HEK293 (cell line): Measurements from ENCODE around the gene JOSD2.

Source experiments
- BCL11A ChIP-seq: fragments of 450-650 bp; formaldehyde crosslinking; IDR thresholded peaks from 2 replicates; pipeline ENCODE4 v1.5.1; 2016; ENCODE audit warnings: low read depth, missing biosample characterization, missing genetic modification characterization
- EGR2 ChIP-seq: fragments of 450-650 bp; formaldehyde crosslinking; IDR thresholded peaks from 2 replicates; pipeline ENCODE4 v1.5.1; 2016; ENCODE audit warnings: low read depth, missing biosample characterization, missing genetic modification characterization
- GLIS2 ChIP-seq: fragments of 450-650 bp; formaldehyde crosslinking; IDR thresholded peaks from 2 replicates; pipeline ENCODE4 v1.5.1; 2016; ENCODE audit warnings: missing biosample characterization, missing genetic modification characterization
- KLF1 ChIP-seq: fragments of 450-650 bp; formaldehyde crosslinking; IDR thresholded peaks from 2 replicates; pipeline ENCODE4 v1.5.1; 2016; ENCODE audit warnings: missing biosample characterization, missing genetic modification characterization
- OVOL3 ChIP-seq: fragments of 450-650 bp; formaldehyde crosslinking; IDR thresholded peaks from 2 replicates; pipeline ENCODE4 v1.5.1; 2016; ENCODE audit warnings: missing biosample characterization, missing genetic modification characterization
- PRDM1 ChIP-seq: fragments of 450-650 bp; formaldehyde crosslinking; IDR thresholded peaks from 2 replicates; pipeline ENCODE4; 2016; ENCODE audit warnings: missing biosample characterization, missing genetic modification characterization
- TRIM28 ChIP-seq: IDR thresholded peaks from 2 replicates; pipeline ENCODE4 v1.6.1; 2011; ENCODE audit warnings: low read length, control low read depth, borderline replicate concordance
- ZFP69B ChIP-seq: fragments of 450-650 bp; formaldehyde crosslinking; IDR thresholded peaks from 2 replicates; pipeline ENCODE4 v1.5.1; 2016; ENCODE audit warnings: missing biosample characterization, missing genetic modification characterization
- ZNF132 ChIP-seq: fragments of 450-650 bp; formaldehyde crosslinking; IDR thresholded peaks from 2 replicates; pipeline ENCODE4 v1.5.1; 2017; ENCODE audit warnings: missing biosample characterization, missing genetic modification characterization, borderline replicate concordance
- ZNF157 ChIP-seq: fragments of 450-650 bp; formaldehyde crosslinking; IDR thresholded peaks from 2 replicates; pipeline ENCODE4 v1.5.1; 2016; ENCODE audit warnings: missing biosample characterization, missing genetic modification characterization
- ZNF24 ChIP-seq: fragments of 450-650 bp; formaldehyde crosslinking; IDR thresholded peaks from 2 replicates; pipeline ENCODE4 v1.5.1; 2016; ENCODE audit warnings: missing biosample characterization, missing genetic modification characterization
- ZNF394 ChIP-seq: fragments of 450-650 bp; formaldehyde crosslinking; IDR thresholded peaks from 2 replicates; pipeline ENCODE4 v1.5.1; 2016; ENCODE audit warnings: missing biosample characterization, missing genetic modification characterization, mild to moderate bottlenecking, moderate library complexity, borderline replicate concordance
- ZNF510 ChIP-seq: fragments of 450-650 bp; formaldehyde crosslinking; IDR thresholded peaks from 2 replicates; pipeline ENCODE4 v1.5.1; 2018; ENCODE audit warnings: mild to moderate bottlenecking, missing genetic modification characterization, missing biosample characterization; ENCODE audit not compliant: insufficient replicate concordance
- ZNF660 ChIP-seq: fragments of 450-650 bp; IDR thresholded peaks from 2 replicates; pipeline ENCODE4 v1.5.1; 2018; ENCODE audit warnings: missing biosample characterization, mild to moderate bottlenecking, missing genetic modification characterization
- ZNF843 ChIP-seq: fragments of 450-650 bp; formaldehyde crosslinking; IDR thresholded peaks from 2 replicates; pipeline ENCODE4 v1.5.1; 2016; ENCODE audit warnings: missing biosample characterization, missing genetic modification characterization
- ZSCAN30 ChIP-seq: fragments of 450-650 bp; IDR thresholded peaks from 2 replicates; pipeline ENCODE4 v1.5.1; 2018; ENCODE audit warnings: missing biosample characterization, mild to moderate bottlenecking, missing genetic modification characterization, moderate library complexity
- TF ChIP-seq, protein P1 (sequence below): fragments of 450-650 bp; formaldehyde crosslinking; IDR thresholded peaks from 2 replicates; pipeline ENCODE4 v1.5.1; 2016; ENCODE audit warnings: missing biosample characterization, missing genetic modification characterization, low read depth
- TF ChIP-seq, protein P2 (sequence below): fragments of 450-650 bp; formaldehyde crosslinking; conservative IDR thresholded peaks from 2 replicates; pipeline ENCODE4 v1.5.1; 2016; ENCODE audit warnings: low read depth, missing biosample characterization, missing genetic modification characterization
- TF ChIP-seq, protein P3 (sequence below): fragments of 450-650 bp; formaldehyde crosslinking; IDR thresholded peaks from 2 replicates; pipeline ENCODE4 v1.5.1; 2016; ENCODE audit warnings: missing biosample characterization, missing genetic modification characterization, borderline replicate concordance
- TF ChIP-seq, protein P4 (sequence below): fragments of 450-650 bp; formaldehyde crosslinking; optimal IDR thresholded peaks from 2 replicates; pipeline ENCODE3; 2016; ENCODE audit warnings: missing biosample characterization, mild to moderate bottlenecking, missing genetic modification characterization
- TF ChIP-seq, protein P5 (sequence below): fragments of 450-650 bp; formaldehyde crosslinking; IDR thresholded peaks from 2 replicates; pipeline ENCODE4 v1.5.1; 2017; ENCODE audit warnings: missing biosample characterization, missing genetic modification characterization
- TF ChIP-seq, protein P6 (sequence below): fragments of 450-650 bp; formaldehyde crosslinking; IDR thresholded peaks from 2 replicates; pipeline ENCODE4 v1.5.0; 2017; ENCODE audit warnings: missing biosample characterization, missing genetic modification characterization, borderline replicate concordance
- TF ChIP-seq, protein P7 (sequence below): fragments of 450-650 bp; formaldehyde crosslinking; IDR thresholded peaks from 2 replicates; pipeline ENCODE4 v1.5.1; 2017; ENCODE audit warnings: missing biosample characterization, mild to moderate bottlenecking, missing genetic modification characterization, moderate library complexity

JOSD2 gene

DNA sequence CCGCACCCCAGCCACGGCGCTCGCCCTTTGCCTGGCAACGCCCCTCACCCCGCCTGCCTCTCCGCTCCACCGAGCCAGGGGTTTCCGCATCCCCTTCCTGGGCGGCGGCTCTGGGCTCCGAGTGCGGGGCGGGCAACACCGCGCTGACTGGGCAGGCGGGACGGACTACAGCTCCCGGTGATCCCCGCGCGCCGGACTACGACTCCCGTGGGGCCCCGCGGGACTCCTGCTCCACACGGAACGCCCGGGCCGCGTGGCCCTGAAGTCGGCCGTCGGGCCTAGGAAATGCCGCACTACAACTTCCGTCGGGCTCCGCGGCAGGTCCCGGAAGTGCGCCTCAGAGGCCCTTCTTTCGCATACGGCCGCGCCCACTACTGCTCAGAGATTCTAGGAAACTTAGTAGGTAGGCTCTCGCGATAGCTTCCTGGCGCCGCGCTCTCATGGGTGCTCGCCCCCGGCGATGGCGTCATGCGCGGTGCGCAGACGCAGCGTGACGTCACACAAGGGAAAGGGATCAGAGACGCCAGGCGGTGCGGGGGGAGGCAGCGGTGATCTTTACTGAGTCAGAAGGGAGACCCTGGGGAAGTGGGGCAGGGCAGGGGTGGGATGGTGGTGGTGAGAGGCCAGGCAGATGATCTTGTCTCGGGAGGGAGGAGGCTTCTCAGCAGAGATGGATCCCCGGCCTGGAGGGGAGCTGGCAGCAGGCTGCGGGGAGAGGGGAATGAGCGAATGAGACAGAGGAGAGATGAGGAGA lies at the start of gene JOSD2 (continued):
- TF ChIP-seq ZNF843 (tag by site-specific recombination) (peak; percentile 64; the same call in 1 of the 2 replicates), ZNF24 (tag by site-specific recombination) (peak; percentile 86), GLIS2 (tag by site-specific recombination) (peak; percentile 77), ZNF157 (tag by site-specific recombination) (no peak), TRIM28 (peak; percentile 44; the same call in 1 of the 2 replicates), ZNF132 (tag by site-specific recombination) (no peak), EGR2 (peak; percentile 76), ZFP69B (peak; percentile 37; the same call in 1 of the 2 replicates), ZNF660 (tag by site-specific recombination) (peak; percentile 64; the same call in 1 of the 2 replicates), ZNF394 (peak; percentile 67), ZNF510 (tag by site-specific recombination) (no peak), ZSCAN30 (tag by site-specific recombination) (peak; percentile 79), BCL11A (0 out of 2 replicates have a peak, but pooled peaks have one; percentile 13), OVOL3 (peak; percentile 48; the same call in 1 of the 2 replicates), KLF1 (tag by site-specific recombination) (peak; percentile 86), PRDM1 (tag by site-specific recombination) (peak; percentile 81)
- TF ChIP-seq, protein P1, sequence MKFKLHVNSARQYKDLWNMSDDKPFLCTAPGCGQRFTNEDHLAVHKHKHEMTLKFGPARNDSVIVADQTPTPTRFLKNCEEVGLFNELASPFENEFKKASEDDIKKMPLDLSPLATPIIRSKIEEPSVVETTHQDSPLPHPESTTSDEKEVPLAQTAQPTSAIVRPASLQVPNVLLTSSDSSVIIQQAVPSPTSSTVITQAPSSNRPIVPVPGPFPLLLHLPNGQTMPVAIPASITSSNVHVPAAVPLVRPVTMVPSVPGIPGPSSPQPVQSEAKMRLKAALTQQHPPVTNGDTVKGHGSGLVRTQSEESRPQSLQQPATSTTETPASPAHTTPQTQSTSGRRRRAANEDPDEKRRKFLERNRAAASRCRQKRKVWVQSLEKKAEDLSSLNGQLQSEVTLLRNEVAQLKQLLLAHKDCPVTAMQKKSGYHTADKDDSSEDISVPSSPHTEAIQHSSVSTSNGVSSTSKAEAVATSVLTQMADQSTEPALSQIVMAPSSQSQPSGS (tag by site-specific recombination): peak; percentile 99
- TF ChIP-seq, protein P2, sequence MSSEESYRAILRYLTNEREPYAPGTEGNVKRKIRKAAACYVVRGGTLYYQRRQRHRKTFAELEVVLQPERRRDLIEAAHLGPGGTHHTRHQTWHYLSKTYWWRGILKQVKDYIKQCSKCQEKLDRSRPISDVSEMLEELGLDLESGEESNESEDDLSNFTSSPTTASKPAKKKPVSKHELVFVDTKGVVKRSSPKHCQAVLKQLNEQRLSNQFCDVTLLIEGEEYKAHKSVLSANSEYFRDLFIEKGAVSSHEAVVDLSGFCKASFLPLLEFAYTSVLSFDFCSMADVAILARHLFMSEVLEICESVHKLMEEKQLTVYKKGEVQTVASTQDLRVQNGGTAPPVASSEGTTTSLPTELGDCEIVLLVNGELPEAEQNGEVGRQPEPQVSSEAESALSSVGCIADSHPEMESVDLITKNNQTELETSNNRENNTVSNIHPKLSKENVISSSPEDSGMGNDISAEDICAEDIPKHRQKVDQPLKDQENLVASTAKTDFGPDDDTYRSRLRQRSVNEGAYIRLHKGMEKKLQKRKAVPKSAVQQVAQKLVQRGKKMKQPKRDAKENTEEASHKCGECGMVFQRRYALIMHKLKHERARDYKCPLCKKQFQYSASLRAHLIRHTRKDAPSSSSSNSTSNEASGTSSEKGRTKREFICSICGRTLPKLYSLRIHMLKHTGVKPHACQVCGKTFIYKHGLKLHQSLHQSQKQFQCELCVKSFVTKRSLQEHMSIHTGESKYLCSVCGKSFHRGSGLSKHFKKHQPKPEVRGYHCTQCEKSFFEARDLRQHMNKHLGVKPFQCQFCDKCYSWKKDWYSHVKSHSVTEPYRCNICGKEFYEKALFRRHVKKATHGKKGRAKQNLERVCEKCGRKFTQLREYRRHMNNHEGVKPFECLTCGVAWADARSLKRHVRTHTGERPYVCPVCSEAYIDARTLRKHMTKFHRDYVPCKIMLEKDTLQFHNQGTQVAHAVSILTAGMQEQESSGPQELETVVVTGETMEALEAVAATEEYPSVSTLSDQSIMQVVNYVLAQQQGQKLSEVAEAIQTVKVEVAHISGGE: peak; percentile 93
- TF ChIP-seq, protein P3, sequence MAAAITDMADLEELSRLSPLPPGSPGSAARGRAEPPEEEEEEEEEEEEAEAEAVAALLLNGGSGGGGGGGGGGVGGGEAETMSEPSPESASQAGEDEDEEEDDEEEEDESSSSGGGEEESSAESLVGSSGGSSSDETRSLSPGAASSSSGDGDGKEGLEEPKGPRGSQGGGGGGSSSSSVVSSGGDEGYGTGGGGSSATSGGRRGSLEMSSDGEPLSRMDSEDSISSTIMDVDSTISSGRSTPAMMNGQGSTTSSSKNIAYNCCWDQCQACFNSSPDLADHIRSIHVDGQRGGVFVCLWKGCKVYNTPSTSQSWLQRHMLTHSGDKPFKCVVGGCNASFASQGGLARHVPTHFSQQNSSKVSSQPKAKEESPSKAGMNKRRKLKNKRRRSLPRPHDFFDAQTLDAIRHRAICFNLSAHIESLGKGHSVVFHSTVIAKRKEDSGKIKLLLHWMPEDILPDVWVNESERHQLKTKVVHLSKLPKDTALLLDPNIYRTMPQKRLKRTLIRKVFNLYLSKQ (tag by site-specific recombination): no peak
- TF ChIP-seq, protein P4, sequence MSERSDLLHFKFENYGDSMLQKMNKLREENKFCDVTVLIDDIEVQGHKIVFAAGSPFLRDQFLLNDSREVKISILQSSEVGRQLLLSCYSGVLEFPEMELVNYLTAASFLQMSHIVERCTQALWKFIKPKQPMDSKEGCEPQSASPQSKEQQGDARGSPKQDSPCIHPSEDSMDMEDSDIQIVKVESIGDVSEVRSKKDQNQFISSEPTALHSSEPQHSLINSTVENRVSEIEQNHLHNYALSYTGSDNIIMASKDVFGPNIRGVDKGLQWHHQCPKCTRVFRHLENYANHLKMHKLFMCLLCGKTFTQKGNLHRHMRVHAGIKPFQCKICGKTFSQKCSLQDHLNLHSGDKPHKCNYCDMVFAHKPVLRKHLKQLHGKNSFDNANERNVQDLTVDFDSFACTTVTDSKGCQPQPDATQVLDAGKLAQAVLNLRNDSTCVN (tag by site-specific recombination): peak; percentile 97
- TF ChIP-seq, protein P5, sequence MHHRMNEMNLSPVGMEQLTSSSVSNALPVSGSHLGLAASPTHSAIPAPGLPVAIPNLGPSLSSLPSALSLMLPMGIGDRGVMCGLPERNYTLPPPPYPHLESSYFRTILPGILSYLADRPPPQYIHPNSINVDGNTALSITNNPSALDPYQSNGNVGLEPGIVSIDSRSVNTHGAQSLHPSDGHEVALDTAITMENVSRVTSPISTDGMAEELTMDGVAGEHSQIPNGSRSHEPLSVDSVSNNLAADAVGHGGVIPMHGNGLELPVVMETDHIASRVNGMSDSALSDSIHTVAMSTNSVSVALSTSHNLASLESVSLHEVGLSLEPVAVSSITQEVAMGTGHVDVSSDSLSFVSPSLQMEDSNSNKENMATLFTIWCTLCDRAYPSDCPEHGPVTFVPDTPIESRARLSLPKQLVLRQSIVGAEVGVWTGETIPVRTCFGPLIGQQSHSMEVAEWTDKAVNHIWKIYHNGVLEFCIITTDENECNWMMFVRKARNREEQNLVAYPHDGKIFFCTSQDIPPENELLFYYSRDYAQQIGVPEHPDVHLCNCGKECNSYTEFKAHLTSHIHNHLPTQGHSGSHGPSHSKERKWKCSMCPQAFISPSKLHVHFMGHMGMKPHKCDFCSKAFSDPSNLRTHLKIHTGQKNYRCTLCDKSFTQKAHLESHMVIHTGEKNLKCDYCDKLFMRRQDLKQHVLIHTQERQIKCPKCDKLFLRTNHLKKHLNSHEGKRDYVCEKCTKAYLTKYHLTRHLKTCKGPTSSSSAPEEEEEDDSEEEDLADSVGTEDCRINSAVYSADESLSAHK: 0 out of 2 replicates have a peak, but pooled peaks have one; percentile 45
- TF ChIP-seq, protein P6, sequence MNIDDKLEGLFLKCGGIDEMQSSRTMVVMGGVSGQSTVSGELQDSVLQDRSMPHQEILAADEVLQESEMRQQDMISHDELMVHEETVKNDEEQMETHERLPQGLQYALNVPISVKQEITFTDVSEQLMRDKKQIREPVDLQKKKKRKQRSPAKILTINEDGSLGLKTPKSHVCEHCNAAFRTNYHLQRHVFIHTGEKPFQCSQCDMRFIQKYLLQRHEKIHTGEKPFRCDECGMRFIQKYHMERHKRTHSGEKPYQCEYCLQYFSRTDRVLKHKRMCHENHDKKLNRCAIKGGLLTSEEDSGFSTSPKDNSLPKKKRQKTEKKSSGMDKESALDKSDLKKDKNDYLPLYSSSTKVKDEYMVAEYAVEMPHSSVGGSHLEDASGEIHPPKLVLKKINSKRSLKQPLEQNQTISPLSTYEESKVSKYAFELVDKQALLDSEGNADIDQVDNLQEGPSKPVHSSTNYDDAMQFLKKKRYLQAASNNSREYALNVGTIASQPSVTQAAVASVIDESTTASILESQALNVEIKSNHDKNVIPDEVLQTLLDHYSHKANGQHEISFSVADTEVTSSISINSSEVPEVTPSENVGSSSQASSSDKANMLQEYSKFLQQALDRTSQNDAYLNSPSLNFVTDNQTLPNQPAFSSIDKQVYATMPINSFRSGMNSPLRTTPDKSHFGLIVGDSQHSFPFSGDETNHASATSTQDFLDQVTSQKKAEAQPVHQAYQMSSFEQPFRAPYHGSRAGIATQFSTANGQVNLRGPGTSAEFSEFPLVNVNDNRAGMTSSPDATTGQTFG (tag by site-specific recombination): no peak
- TF ChIP-seq, protein P7, sequence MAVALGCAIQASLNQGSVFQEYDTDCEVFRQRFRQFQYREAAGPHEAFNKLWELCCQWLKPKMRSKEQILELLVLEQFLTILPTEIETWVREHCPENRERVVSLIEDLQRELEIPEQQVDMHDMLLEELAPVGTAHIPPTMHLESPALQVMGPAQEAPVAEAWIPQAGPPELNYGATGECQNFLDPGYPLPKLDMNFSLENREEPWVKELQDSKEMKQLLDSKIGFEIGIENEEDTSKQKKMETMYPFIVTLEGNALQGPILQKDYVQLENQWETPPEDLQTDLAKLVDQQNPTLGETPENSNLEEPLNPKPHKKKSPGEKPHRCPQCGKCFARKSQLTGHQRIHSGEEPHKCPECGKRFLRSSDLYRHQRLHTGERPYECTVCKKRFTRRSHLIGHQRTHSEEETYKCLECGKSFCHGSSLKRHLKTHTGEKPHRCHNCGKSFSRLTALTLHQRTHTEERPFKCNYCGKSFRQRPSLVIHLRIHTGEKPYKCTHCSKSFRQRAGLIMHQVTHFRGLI: peak; percentile 83
